HG02588 (cell line): ENCODE data around the gene BPGM.

Experiments used
- ATAC-seq: cut with Tn5 transposase; IDR thresholded peaks from one replicate; pipeline ENCODE4 v1.9.1; 2021; ENCODE audit warnings: mild to moderate bottlenecking, moderate library complexity; ENCODE audit not compliant: unreplicated experiment

The BPGM gene

DNA sequence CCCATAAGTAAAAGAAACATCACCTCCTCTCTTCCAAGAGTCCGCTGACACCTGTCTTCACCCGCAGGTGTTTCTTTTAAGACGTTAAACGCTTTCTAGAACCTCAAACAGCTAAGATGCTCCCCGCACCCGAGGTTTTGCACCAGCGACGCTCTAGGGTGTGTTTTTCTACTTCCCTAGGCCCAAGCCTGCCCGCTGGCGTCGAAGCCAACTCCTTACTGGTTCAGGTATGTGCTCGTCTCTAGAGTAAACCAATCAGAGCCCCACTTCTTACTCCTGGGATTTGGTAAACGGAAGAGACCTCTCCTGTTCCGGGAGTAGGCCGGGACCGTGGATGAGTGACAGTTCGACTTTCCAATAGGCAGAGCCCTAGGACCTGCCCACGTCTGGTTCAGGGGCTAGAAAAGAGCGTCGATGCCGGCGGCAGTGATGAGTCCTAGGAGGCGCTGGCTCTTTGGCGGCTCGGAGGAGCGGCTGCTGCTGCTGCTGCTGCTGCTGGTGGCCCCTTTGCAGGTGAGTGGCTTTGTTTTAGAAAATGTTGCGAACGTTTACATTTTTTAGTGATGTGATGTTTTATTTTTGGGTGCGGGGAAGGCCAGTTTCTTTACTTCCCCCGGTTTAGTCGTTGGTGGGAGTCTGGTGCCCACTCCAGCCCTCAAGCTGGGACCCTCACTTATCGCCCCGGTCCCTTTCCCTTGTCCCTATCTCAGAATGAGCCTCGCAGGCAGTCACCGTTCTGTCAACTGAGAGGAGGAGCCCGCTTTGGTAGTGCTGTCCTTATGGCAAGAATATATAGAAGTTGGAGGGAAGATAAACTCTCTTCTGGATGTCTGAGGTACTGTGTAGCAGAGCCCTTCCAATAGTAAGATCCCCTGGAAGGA is at the start of gene BPGM:
BPGM (plus strand) TSS at position 429 of the 881 bp plus-strand sequence. CDS start 14,655 bp downstream, outside the sequence.
- peak; percentile 97 for ATAC-seq

DNA sequence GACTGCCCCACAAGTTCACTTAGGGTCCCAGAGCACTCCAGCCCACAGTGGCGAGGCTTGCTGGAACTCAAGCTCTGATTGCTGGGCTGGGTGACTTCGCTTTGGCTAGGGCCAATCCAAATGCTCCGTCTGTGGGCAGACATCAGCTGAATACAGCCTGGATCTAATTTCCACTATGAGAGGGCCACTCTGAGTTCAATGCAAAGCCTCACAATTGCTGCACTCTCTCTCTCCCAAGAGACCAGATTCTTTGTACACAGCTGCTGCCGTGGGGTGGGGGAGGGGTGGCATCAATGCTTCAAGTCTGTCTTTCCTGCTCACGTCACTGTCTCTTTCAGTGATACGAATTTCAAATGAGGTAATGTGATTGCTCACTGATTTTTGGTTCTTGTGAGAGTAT is 47.3 kb upstream of the BPGM start:
- ATAC-seq, result no peak

DNA sequence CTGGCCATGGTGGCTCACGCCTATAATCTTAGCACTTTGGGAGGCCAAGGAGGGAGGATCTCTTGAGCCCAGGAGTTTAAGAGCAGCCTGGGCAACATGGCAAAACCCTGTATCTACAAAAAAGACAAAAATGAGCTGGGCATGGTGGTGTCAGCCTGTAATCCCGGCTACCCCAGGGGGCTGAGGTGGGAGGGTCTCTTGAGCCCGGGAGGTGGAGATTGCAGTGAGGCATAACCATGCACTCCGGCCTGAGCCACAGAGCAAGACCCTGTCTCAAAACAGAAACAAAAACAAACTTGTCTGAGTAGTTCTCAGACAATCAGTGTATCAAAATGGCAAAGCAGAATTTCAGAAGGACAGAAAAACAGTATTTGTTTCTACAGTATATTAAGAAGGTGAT is 45.2 kb upstream of the BPGM start:
- ATAC-seq, result no peak

DNA sequence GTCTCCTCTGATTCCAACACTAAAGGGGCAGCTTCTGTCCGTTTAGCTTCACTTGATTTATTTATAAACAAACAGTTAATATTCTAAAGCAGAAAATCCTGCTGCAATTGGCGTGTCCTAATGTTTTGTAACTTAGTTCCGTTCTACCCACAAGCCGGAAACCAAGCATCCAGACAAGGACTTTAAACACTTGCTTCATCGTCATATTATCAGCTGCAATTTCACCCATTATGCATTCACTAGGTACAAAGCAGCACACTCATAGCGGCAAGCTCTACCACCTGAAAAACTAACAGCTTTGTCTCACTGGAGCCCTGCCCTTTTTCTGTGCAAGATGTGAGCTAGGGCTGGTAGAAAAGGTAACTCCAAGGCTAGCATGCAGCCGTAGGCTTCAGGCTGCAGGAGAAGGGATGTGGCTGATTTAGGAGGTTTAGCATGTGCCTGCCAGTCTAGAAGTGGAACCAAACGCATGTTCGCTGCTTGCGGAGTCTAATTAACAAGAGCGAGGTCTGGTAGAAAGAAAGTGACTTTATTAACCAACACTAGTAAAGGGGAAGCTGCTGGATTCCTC is 43.7 kb upstream of the BPGM start:
- ATAC-seq, result no peak

DNA sequence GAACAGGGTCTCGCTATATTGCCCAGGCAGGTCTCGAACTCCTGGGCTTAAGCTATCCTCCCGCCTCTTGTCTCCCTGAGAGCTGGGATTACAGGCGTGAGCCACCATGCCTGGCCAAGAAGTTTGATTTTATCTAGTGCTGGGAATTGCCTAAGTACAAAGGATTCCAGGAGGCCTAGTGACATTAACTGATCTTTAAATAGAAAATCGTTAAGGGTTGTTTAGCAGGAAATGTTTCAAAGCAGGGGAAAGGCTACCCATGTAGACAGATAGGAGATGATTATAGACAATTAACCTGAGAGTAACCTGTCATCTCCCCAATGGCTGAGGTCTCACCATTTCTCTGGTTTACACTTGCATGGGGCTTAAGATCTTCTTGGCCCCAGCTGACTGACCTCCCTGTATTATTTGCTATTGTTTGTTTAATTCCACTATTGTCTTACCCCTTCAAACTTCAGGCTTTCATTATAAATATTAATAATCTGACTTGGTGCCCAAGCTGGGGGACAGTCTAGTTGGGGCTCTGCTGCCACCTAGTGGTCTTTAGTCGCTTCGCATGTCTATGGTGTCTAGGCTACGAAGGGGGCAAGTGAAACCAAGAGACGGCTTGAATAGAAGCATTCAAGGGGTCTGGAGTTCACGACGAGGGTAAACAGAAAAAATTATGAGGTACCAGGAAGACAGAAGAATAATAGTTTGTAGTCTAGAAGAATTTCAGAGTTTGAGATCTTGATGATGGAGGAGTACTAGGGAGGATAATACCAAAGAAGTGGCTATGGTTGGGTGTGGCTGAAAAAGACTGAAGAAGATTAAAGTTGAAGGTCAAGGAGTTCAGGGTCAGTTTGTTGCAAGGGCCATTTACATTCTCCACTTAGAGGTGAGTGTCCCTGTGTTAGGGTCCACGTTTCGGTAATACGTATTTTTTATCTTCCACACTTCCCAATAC is 40.4 kb upstream of the BPGM start:
- peak; percentile 80 for ATAC-seq

DNA sequence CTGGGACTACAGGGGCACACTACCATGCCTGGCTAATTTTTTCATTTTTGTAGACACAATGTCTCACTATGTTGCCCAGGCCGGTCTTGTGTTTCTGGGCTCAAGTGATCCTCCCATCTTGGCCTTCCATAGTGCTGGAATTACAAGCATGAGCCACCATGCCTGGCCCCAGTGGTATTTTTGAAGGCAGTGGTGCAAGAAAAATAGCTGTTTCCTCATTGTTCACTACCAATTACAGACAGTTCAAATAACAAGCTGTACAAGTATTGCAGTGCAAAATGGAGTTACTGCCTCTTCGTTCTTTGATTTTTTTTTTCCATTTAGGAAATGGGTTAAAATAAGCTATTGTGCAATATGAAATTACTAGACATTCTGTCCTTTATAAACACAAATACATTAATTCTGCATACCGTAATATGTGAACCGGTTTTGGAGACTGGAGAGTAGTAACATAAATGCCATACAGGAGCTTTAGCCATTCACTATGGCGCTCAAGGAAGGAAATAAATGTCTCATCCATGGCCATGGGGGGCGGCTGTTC is 35.0 kb upstream of the BPGM start:
- ATAC-seq, result no peak

DNA sequence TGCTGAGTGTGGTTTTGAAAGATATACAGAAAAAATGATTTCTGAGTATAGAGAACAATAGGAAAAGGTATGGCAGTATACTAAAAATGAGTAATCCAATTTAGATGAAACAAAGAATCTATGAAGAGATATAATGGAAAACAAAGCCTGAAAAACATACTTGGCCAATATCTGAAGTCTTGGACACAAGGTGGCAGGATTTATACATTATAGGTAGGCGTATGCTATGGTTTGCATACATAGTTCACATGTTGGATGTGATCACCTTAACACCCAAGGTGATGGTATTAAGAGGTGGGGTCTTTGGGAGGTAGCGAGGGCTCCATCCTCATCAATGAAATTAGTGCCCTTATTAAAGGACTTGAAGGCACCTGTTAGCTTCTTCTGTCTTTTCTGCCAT is 34.5 kb upstream of the BPGM start:
- no peak for ATAC-seq

DNA sequence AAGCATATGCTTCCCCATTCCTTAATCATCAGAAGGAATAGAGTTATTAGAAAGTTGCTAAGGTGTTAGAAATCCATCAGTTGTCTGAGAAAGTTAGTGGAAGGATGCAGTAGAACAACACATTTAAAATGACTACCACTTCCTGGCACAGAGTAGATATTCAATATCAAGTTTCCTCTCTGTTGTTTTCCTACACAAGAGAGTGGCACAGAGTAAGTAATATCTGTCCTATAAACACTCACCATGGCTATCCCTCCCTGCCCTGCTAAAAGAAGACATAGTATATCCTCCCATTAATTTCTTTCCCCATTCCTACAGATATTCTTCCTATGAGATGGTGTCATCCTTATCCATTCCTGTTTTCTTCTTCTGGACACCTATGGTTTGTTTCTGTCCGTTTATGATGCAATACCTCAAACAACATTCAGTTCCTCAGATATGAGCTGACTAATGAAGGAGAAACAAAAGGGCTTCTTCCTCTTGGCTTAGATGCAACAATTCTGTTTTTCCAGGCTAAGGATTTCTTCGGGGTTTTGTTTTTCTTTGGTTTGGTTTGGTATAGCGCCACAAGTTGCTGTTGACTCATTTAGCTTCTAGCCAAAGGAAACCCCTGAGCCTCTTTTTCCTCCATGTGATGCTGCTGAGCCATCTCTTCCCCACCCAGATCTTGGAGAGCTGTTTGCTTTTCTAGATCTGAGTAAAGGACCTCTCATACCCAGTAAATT is 32.9 kb upstream of the BPGM start:
- no peak for ATAC-seq

DNA sequence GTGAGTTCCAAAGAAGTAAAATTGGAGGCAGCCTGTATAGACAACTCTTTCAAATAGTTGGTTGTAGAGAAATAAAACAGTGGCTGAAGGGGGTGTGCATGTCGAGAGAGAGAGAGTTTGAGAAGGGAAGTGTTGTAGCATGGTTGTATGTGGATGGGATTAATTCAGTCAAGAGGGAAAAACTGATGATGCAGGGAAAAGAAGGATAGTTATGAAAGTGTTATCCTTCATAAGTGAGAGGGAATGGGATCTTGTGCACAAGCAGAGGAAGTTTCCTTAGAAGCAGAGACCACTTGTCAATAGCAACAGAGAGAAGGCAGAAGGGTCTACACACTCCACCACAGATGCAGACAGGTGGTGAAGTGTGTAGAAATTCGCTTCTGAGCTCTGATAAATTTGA is 30.0 kb upstream of the BPGM start:
- no peak for ATAC-seq

DNA sequence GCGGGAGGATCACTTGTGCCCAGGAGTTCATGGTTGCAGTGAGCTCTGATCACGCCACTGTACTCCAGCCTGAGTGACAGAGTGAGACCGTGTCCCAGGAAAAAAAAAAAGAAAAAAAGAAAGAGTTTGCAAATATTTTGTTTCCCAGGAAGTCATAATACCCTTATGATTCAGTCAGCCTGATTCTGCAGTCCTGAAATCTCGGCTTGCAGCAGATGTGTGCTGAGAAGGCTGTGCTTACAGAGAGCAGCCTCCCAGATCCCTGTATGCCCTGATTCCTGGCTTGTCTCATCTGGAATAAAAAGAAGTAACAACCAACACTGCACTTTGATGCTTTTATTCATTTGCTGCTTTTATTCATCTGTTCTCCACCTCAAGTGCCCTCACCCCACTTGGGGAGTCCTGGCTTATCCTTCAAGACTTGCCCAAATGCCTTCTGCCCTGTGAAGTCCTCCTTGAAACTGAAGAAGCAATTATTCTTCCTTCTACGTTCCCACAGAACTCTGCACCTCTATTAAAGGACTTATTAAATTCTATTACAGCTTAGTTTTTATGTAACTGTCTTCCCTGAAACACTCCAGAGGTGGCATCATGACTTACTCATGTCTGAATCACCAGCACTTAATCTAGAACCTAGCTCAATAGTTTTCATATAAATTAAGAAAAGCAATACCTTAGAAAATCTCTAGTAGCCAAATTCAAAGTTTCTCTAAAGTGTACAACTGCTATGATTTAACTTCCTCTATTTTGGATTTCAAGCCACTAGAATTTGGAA is 27.7 kb upstream of the BPGM start:
- ATAC-seq, result no peak

DNA sequence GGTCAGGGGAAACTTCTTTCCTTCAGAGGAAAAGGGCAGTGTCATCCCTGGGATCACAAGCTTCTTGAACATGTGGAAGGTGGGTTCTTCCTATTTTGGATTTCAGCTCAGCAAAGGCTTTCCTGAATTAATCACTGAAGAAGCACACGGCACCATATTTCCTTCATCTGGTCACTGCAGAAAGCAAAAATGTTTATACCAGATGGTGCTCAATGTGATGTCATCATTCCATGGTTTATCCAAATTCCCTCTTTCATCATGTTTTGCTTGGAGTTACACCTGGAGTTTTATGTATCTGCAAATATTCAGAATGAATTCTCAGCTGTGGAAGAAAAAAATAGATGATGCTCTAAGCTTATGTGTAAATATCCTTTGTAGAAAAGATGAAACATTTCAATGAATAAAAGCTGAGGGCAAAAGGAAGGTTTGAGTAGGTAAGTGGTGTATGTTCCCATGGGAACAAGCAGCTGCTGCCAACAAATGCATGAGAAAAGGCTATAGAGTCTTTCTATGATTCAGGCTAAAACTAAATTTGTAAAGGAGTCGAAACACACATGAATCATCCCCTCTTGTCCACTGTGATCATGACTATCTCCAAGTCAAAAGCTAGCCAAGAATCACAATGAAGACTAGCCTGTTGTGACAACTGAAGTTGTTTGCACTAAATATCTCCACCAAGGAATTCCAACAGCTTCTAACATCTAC is 26.9 kb upstream of the BPGM start:
- ATAC-seq, result no peak

DNA sequence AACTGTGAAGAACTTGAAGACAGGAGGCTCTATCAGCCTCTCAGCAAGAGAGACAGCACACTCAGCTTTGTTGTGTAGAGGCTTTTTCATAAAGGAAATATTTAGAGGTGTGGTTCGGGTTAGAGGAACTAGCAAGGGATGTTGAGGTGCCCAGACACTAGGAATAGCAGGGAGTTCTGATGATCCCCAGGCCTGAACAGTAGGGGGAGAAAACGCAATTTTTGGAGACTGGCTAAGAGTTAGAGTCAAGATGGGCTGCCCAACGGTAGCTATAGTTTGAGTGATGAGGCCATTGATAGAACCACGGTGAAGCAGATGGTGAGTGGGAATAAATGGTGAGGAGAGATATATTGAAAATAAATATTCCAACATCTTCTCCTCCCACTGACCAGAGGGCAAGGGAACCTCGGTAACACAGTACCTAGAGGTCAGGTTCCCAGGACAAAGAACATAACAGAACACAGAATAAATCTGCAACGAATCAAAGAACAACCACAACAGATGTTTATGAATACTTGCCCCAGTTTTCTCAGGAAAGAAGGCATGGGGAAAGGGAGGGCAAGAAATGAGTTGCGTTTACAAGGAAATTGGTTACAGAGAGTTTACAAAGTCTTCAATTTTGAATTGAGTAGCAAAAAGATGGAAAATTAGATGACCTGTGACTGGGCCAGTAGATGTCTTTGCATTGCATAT is 24.2 kb upstream of the BPGM start:
- ATAC-seq, result no peak

DNA sequence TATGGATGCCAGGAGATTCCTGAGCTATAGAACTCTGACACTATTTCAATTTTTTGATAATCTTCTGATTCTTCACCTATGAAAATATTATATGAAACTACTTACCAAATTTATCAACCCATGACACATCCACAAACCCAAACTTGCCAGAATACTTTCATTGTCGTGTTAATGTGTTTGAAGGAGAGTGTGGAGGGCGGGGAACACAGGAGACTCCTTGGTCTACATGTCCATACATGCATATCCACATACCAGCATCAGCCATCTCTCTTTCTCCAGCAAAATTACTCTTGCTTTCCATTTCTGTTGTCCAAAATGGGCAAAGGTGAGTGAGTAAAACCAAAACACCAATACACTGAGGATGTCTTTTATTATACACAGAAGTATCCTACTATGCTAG is 23.5 kb upstream of the BPGM start:
- ATAC-seq, result no peak

DNA sequence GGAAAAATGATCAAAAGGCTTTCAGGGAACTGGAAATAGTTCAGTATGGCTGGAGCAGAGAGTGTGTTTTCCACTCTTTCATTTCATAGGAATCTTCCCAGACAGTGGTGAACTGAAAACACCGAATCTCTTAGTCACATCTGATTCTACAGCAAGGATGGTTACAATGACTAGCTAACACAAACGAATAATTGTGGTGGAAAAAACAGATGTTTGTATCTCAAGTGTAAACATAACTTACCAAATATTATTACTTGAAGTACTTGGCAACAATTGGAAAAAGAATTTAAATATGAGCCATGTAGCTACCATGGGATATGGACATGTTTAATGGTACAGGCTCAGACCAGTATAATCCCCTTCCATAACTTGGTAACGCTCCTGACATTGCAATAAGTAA is 21.1 kb upstream of the BPGM start:
- ATAC-seq, result no peak

DNA sequence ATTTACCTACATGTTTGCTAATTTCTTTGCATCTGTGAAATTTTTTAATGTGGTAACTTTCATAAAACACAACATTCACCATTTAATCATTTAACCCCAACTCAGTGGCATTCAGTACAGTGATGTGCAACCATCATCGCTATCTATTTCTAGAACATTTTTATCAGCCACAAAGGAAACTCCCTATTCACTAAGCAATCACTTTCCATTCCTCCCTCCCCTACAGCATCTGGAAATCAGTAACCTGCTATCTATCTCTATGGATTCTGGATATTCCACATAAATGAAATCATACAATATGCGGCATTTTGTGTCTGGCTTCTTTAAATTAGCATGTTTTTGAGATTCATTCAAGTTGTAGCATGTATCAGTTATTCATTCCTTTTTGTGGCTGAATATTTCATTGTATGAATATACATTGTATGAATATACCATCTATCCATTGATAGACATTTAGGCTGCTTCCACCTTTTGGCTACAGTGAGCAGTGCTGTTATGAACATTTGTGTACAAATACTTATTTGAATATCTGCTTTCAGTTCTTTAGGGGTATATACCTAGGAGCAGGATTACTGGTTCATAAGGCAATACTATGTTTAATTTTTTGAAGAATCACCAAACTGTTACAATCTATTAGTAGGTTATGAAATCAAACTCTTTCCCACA is 19.4 kb upstream of the BPGM start:
- no peak for ATAC-seq

DNA sequence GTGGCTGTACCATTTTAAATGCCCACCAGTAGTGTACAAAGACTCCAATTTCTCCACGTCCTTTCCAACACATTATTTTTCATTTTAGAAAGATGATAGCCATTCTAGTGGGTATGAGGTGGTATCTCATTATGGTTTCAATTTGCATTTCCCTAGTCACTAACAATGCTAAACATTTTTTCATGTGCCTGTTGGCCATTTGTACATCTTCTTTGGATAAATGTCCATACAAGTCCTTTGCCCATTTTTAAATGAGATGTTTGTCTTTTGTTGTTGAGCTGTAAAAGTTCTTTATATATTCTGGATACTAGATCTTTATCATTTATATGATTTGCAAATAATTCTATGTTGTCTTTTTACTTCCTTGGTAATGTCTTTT is 18.9 kb upstream of the BPGM start:
- ATAC-seq, result no peak

DNA sequence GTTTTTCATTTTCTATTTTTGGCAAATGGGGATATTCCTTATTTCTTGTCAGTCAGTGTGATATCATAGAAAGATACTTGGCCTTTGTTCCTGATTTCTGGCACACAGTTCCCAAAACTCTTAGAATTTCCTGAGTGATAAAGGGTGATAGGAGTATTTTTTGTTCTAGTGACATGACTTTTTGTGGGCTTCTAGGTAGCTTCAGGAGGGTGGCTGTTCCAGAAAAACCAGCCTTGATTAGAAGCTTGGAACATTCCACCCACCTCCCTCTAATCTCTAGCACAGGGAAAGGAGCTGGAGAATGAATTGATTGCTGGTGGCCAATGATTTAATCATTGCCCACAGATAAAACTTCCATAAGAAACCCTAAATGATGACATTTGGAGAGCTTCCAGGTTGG is 17.2 kb upstream of the BPGM start:
- no peak for ATAC-seq

DNA sequence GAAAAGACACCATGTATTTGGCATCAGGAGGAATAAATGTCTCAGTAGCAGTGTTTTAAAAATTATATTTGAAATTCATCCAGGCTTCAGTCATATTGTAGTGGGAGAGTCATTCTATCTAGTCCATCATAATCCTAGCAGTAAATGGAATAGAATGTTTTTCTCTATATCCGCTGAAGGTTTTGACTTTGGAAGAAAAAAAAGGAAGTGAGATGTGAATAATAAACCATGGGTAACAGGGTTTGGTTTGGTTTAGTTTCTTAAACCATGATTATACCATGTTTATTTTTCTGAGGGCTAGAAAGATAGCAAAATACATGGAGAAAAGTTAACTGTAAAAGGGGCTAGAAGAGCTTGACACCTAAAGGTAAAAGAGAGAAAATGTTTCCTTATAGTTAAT is 16.4 kb upstream of the BPGM start:
- ATAC-seq, result no peak
